SK-N-DZ (cell line): Measurements from ENCODE around the gene SATB2.
A peak's percentile ranks its signal among the peaks of the same experiment; 100 is the strongest.

Experiments
- DNase-seq: peaks from one replicate; pipeline ENCODE4 v3.0.0-alpha.2; 2015; ENCODE audit warnings: low spot score

Gene SATB2

DNA sequence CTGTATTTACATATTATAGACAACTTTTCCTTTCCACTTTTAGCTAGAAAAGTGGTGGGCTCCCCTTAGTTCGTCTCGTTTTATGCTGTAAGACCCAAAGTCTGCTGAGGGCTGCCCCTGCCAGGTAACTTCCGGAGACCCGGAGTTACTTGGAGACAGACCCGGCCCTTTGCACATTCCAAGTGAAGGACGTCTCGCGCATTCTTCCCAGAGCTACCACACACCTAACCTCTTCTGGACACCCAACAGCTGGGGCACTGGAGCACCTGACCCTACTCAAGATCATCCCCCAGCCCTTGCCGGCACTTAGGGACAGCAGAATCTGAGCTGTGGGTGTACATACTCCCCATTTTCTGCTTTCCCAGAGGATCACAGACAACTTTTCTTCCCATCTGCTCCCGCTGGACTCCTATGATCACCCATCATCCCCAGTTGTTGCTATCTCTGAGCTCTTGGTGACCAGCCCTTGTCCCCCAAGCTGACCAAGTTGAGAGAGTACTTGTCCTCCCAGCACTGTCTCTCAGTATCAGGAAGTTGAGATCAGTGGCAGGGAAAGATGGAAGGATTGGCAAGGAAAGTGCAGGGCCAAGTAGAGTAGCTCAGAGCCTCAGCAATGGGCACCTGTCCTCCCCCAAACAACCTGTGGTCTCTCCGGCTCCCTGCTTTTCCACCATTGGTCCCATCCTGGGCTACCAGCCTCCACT, 8.4 kb upstream of the SATB2 start:
- no peak for DNase-seq

DNA sequence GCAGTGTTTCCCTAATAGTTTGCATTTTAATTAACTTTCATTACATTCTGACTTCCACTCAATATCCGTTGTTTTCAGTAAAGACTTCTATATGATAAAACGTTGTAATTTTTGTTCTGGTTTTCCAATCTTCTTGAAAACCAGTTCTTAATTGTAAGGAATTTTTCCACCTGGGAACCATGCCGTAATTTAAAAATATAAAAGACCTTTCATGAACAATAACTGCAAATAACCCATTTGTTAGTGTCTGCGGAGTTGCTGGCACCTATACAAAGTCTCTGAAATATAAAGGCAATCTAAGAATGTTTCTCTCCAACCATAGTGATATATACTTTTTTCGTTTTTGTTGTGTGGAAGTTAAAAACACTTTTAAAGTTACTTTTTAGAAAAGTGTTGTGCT, 7.7 kb upstream of the SATB2 start:
- DNase-seq: no peak

DNA sequence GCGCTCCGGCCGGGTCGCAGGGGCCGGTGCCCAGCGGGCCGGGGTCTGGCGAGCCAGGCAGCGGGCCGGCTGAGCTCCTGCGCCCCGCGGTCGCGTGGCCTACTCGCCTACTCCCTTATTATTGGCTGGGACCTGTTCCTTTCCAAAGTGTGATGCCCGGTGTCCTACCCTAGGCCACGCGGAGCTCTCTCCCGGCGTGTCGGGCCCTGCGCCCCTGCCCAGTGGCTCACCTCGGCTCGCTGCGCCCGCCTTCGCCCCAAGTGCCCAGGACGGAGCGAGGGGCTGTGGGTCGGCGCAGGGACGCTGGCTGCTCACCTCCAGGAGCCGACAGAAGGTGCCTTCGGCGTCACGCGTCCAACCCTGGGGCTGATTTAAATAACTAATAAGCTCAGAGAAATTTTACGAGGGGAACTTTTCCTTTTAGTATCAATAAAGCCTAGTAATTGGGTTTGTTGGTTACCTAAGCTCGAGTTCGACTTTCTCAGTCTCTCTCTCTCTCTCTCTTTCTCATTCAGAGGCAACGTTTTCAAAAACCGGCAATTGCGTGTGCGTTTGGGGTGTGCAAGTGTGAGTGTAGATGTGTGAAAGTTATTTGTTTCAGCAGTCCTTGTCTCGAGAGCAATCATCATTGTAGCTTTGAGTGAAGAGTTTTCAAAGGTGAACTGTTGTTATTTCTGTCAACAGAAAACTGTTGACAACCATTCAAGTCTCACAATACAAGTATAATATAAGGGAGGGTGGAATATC, 7.0 kb upstream of the SATB2 start:
- DNase-seq: no peak

DNA sequence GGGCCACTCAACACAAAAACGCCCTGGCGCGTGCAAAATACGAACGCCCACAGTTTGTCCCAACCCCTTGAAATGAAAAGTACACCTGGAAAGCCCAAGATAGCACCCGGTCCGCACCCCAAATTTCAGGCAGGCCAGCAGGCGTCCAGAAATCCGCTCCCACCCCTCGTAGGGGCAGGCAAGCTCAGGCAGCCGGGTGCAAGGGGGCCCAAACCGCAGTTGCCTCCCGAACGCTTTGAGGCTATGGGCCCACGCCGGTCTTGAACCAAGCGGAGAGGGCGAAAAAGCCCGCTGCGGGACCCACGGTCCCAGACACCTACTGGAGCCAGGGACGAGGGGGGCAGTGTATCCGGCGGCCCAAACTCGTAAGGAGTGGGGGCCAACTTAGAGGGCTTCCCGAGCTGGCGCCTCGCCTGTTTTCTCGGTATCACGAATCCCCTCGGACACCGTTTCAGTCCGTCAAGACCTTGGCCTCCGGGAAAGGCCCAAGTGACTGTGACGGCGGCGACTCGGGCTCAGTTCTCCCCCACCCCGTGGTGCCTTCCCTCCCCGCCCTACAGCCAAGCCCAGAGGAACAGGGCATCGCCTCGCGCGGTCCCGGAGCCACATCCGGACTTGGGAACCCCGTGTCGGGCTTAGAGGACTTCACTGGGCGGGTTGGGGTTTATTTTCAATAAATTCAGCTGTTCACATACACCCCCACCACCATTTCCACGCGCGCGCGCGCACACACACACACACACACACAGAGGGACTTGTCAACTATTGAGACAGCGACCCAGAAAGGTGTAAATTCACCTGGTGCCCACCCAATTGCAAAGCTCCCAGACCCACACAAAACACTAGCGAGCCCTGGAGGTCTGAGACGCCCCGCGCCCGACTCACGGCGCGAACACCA, 6.2 kb upstream of the SATB2 start:
- DNase-seq: peak; percentile 18

DNA sequence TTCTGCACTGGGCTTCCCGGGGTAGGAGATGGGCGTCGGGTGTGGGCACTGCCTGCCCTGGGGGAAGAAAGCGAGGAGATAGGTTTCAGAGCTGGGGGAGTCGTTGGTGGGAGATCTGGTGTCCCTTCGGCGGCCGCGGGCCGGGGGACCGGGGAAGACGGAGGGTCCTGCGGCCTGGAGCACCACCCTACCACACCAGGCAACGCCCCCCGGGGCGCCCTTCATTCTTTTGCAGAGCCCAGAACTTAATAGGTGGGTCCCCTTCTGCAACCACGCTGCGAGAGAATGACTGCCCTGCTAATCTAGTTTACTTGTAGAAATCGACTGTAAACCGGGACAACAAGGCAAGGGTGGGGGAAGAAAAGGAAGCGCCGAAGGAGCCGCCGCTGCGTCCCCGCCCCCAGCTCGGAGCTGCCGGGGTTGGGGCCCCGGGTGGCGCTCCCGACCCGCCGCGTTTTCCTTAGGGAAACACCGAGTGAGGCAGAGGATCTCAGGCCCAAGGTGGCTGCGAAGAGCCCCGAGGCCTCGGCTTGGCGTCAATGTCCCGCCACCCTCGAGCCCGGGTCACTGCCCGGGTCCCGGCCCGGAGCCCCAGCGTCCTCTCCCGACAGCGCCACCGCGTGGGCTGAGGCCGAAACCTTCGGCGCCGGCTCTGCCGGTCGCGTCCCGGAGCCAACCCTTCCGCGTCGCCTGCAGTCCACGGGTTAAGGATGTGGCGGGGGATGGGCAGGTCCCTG, 5.4 kb upstream of the SATB2 start:
- peak; percentile 71 for DNase-seq

DNA sequence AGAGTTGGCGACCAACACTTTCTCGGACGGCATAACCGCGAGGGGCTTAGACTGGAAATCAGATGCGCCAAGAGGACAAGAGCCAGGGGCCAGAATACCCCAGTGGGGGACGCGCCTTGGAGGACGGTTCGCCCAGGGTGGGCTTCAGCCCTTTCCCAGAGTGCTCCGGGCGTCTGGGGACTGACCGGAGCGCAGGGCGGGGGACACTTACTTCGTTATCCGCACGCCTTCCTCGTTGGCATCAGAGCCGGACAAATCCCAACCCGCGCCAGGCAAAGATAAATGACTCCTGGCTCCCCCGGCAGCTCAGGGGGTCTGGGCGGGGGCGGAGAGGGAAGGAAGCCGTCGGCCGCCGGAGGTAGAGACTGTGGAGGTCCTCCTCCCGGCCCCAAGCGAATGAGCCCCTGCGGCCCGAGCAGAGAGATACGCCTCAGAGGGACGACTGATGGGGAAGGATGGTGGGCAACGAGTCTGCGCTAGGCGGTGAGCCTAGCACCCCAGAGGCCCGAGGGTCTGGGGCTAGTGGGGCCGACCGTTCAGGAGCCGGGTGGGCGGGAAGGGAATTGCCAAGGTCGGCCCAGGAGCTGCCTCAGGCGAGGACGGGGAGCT, 4.7 kb upstream of the SATB2 start:
- DNase-seq: no peak

DNA sequence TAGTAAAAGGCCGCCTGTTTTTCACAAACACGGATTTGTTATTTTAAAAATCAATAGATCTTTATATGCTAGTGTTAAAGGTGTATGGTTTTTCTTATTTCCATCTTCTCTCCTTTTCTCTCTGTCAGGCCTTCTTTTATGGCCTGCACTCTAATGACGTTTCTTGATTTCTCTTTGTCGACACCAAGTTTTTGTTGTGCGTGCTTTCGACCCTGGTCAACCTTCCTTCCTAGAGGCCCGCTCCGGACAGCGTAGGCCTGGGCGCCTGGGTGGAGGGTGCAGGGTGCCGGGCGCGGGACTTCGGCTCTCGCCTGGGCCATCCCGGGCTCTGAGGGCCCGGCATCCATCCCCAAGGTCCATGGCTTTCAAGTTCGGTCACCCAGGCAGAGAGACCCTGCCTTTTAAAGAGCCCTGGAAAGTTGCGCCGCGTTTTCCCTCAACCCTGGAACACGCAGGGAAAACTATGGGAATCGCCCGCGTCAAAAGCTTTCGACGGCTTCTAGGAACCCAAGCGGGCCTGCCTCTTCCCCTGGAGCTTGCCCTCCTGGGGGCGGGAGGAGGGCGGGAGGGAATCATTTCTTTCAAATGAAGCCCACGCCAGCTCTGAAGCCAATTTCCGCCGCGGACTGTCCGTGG, 4.1 kb upstream of the SATB2 start:
- DNase-seq: no peak

DNA sequence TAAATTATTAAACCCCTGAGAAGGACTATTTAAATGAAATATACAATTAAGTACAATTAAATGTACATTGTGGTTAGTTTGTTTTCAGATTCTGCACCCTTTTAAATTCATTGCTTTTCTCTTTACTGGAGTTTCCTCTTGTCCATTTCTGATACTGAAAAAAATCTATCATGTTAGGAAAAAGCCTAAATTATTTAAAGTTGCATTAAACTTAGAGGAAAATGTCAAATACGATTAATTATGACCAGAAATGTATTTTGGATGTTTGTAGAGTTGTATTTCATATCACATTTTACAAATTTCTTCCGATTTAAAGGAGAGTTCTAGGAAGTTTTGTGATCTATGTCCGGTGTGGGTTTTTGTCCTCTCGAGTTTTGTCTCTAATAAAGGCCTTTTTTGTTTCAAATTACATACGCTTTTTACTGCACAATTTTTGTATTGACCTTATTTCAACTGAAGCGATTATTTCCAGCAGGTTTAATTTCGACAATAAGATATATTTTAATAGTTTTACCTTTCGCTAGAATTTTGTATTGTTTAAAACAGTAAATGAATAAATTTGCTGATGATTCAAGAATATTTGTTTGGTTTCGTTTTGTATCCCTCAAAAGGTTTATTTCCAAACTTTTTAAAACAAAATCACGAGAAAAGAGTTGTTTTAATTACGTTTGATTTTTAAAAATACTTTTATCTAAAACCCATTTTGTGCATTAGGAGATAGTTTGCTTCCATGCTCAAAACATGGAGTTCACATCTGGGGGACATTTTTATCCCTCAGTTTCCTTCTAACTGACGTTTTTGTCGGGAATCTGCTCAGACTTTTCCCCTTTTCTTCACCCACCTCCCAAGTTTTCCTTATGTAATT, 3.3 kb upstream of the SATB2 start:
- no peak for DNase-seq

DNA sequence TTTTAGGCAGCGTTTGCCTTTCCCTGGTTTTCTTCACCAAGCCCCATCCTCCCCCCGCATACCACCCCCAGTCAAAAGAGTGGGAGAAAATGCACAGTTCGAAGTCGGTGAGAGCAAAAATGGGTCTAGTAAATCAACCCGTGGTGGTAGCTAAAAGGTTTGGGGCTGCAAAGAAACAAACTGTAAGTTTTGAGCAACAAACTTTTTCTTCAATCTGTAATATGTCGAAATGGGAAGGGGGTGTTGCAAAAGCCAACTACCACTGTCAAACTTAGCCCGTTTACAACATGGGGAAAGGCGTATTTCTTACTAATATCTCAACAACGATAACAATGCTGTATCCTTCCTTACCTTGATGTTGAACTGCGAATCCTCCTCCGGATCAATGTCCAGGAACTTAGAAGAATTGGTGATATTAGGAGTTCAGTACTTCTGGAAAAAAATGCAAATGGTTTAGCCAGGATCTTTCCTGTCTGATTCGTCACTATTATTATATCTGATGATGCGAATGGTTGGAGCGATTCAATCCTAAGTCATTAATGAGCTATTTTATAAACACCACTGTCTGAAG, 2.4 kb upstream of the SATB2 start:
- no peak for DNase-seq

DNA sequence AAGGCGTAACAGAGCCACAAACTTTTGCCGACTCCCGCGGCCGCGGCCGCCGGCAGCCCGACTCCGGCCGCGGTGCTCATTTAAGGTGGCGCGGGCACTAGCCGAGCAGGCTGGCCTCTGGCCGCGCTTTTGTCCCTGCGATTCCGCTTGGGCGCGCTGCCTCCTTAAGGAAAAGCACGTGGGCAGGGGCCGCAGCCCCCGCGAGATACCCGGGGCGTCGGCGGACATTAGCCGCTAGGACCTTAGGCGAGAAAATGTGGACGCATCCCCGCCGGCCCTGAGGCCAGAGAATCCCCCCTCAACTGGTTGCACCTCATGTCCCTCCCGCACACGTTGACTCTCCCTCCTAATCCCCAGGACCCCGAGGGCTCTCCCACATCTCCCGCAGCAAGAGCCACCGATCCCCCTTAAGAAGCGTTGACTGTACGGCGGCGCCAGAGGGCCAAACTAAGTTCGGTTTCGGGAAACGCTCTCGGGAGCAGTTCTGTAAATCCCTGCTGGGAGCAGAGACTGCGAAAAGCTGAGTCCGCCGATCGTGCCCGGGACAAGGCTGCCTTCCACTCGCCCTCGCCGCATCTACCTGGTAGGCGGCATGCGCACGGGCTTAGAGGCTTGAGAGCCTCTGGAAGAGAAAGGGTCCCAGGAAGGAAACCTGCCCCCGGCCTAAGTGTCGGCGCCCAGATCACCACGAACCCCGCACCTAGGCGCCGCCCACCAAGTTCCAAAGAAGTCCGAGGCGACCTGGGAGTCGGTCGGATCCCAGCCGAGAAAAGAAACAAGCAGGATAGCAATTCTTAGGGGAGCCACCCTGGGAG, 1.8 kb upstream of the SATB2 start:
- DNase-seq: peak; percentile 95

DNA sequence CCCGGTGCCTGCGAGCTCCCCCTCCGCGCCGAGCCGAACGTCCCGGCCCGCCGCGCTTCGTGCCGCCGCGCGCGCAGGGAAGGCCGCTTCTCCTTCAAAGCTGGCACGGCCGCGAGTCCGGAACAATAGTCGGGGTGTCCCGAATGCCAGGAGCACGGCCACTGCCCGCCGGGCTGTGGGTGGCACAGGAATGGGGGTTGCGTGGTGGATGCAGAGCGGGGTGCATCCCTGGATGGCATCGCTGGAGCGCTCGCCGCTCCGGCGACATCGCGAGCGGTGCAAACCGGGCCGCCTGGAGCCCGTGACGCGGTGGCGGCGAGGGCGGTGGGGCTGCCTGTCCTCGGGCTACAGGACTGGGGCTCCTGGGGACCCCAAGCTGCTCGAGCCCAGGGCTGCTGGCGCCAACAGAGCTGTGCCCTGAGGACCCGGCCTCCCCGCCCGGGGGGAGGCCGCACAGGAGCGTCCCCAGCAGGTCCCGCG, 1.1 kb upstream of the SATB2 start:
- DNase-seq: no peak

DNA sequence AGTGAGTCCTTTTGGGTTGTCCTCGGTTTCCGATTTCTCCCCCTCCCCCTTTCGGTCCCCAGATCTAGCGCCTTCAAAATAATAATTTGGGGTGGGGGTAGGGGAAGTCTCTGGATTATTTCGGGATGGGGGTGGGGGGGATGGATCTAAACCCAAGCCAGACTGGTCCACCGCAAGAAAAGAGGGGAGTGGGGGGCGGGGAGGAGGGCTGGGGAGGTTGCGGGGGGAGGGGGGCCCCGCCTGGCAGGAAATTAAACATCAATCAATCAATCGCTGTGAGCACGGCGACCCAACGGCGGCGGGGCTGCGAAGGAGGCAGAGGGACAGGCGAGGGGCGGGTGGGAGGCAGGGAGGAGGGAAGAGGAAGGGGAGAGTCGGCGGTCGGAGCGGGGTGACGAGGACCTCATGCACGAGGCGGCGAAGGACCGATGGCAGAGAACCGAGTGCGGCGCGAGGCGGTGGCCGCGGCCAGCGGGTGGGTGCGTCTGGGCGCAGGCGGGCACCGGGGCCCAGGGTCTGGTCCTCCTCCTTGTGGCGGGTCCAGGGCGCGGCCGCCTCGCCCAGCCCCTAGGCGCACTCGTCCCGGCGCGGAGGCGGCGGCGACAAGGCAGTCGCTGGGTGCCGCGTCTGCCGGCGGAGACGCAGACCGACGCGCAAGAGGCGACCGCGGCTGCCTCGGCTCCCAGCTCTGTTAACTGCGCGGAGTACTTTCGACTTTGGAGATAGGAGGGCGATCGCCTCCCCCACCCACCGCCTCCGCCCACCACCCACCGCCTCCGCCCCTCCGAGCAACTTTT, 468 bp upstream of the SATB2 start:
- DNase-seq: peak; percentile 59

DNA sequence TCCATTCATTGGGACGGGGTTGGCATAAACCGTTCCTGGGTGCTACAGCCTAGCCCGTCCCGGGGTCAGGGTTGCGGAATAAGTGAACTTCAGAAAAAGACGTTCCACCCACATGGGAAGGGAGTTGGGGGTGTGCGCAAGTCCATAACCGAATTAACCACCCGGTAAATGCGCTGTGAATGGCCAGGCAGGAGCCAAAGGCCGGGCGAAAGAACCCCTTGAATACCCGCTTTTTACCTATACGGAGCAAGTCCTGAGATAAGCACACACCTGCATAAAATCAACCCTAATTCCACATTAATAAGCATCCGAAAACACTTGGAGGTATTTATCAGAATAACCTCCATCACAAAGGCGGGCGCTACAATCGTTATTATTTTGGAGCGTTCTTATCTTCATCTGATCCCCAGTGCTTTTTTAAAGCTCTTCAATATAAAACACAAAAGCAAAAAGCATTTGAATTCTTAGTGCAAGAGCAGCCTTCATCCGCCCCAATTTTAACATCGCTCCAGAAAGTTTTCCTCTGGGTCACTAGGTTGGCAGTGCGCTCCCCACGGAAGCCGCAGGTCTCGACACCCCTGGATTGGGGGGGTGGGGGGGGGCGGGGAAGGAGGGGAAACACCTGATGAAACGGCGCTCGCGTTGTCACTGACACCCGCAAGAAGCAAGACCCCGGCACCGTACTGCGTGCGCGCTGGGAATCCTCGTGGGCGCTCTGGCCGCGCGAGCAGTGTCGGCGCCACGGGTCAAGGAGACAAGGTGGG, 1.2 kb downstream of the SATB2 start:
- peak; percentile 48 for DNase-seq

DNA sequence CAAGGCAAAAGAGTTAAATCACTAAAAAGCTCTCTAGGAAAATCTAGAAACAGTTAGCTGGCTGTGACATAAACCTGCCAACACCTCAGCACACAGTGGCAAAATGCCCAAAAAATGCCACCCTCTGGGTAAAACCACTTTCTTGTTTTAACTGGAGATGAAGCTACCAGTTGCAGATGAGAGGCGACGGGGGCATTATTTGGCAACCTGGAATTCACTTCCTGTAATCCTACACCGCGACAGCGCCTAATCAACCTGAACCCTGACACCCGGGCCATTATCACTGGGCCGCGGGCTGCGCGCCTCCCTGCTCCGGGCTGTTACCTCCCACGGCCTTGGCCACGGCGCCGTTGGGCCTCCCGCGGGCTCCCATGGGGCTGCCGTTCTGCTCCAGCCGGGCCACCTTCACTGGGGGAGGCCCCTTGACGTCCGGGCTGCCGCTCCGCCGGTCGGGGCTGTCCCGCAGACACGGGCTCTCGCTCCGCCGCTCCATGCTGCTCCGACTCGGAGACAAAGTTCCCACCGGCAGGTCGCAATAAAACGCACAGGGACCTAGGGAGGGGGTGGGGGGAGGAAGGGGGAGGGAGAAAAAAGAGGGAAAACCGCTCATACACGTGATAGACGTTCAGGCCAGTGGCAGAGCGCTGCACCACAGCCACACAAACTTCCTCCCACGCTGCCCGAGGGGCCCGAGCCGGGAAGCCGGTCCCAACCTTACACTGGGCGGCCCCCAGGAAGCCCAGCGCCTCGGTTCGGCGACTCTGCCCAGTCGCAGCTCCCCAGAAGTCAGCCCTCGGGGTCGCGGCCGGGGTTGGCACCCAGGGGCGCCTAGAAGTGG, 2.0 kb downstream of the SATB2 start:
- peak; percentile 63 for DNase-seq

DNA sequence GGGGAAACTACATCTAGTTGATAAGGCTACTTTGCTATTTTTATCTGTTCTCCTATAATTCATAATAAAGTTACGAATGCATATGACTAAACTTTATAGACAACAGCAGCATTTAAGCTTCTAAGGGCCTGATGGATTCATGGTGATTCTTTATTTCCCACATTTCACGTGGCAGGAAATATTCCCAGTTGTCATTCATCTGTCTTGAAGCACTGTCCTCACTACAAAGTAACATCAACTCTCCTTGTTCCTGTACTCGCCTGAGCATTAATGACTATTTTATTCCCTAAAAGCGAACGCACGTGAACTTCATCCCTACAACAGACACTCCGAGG, 2.6 kb downstream of the SATB2 start:
- no peak for DNase-seq

DNA sequence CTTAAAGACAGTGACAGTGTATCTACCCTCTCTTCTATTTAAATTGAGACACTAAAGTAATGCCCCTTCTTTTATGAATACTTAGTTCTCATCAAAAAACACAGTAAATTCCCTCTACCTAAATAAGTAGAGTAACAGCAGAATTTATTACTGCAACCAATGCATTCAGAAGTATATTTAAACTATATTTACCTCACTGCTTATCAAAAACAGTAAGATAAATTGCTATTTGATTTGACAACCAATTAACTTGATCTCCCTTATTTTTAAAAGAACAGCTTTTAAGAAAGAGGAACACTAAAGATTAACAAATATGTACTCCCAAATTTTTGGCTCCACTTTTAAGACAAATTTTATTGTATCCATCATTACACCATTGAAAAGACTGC, 4.8 kb downstream of the SATB2 start:
- DNase-seq: no peak
